Activated T-helper 1 cell treated with anti-CD3 and anti-CD28 coated beads, Interleukin-2, amount 50 U/mL, for 16 hours (primary cell): ENCODE data around the gene CGN.

Experiments
- DNase-seq, 2 donors: peaks; one replicate each; pipeline ENCODE4 v3.0.0-alpha.2; 2020; ENCODE audit warnings: low read depth in 1 of 2, low spot score in 1 of 2

The CGN gene

GRCh38 chr1:151499365-151499764 lies 11.8 kb upstream of the CGN start:
- DNase-seq: no peak

DNA sequence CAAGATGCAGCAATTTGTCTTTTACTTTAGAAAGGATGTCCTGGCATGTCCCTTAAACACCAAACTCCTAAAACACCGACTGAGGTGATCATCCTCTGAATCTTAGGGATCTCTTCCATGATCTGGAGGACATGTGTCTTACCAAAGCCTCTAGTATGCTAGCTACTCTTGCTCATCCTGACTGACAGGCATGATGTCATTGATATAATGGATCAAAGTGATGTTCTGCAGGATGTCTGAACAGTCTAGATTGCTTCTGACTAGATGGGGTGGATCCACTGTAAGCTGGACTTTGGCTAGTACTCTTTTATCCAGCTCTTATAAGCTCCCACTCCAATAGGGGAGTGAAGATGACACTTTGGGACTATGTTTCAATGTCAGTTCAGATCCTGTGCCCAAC lies 11.3 kb upstream of the CGN start:
- no peak for DNase-seq

DNA sequence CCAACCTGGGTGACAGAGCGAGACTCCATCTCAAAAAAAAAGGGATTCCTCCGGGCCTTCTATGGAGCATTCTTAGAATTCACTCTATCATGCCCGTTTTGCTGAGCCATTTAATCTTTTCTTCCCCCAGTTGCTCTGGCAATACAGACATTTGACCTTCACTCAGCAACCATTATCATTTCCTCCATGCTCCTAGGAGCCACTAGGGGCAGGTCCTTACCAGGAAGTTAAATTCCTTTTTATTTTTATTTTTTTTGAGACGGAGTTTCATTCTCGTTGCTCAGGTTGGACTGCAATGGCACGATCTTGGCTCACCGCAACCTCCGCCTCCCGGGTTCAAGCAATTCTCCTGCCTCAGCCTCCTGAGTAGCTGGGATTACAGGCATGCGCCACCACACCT lies 9.7 kb upstream of the CGN start:
- DNase-seq: no peak

- DNase-seq: no peak
Measured at GRCh38 chr1:151502035-151502700, 9.0 kb upstream of the CGN start.

- no peak for DNase-seq
Measured at GRCh38 chr1:151502859-151503780, 8.1 kb upstream of the CGN start.

DNA sequence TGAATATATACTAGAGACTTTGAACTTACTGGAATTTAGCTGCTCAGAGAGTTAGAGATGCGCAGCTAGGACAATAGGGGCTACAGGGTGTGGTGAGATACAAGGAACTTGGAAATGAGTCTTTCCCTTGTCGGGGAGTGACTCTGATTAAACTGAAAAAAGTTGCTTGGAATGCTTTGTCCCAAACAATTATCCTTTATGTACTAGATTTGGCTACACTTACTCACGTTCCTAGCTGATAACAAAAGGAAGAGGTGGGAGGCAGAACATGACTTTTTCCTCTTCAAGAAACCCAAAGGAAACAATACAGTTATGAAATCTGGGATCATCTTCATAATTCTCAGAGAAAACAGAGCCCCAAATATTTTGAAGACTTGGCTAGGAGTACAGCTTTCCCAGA lies 6.9 kb upstream of the CGN start:
- no peak for DNase-seq

DNA sequence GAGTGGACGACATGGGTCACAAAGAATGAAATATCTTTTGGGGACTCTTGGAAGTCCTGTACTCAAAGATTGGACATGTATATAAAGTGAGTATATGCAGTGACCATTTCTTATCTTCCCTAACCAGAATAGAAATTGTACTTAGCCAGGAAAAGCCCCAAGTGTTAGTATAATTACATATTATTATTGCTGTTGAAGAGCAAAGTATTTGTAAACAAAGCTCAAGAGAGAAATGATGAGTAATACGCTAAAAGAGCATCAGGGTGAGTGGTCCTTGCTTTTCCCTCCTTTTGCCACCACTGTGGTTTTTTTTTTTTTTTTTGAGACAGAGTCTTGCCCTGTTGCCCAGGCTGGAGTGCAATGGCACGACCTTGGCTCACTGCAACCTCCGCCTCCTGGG lies 6.4 kb upstream of the CGN start:
- DNase-seq: no peak

DNA sequence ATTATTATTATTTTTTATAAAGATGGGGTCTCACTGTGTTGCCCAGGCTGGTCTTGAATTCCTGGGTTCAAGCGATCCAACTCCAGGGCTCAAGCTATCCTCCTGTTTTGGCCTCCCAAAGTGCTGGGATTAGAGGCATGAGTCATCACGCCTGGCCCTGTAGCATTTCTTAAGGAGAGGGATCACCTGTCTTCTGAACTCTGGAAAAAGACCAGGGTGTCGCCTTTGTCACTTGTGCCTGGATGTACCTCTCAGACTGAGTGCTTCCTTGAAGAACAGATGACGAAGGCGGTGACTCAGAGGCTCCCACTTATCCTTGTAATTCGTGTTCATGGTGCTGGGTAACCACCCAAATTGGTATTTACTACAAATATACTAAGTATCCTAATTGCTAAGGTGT lies 2.4 kb upstream of the CGN start:
- no peak for DNase-seq

DNA sequence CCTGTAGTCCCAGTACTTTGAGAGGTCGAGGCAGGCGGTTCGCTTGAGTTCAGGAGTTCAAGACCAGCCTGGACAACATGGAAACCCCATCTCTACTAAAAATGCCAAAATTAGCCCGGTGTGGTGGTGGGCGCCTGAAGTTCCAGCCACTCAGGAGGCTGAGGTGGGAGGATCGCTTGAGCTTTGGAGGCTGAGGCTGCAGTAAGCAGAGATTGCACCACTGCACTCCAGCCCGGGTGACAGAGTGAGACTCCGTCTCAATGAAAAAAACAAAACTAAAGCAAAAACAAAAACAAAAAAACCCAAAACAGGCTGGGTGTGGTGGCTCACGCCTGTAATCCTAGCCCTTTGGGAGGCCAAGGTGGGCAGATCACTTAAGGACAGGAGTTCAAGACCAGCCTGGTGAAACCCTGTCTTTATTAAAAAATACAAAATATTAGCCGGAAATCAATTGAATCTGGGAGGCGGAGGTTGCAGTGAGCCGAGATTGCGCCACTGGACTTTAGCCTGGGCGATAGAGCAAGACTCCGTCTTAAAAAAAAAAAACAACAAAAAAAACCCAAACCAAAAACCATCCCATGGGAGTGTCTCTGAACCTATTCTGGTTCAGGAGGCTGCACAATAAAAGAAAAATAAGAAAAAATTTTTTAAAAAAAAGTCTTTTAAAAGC lies 1.7 kb upstream of the CGN start:
- no peak for DNase-seq

DNA sequence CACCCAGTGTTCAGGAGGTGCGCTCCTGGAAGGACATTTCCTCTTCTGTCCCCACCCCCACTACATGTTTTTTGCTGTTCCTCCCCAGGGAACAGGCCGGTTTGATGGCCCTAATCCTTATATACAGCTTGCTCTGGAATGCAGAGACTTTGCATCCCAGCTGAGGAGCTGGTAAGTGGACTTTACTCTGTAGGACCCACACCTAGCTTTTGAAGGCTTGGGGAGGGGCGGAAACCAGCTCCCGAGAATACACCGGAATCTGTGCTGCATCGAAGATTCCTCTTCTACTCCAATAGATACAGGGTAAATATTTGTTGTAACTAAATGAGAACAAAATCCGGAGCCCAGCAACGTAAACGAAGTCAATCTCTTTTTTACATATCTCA lies 1.2 kb upstream of the CGN start:
- no peak for DNase-seq

DNA sequence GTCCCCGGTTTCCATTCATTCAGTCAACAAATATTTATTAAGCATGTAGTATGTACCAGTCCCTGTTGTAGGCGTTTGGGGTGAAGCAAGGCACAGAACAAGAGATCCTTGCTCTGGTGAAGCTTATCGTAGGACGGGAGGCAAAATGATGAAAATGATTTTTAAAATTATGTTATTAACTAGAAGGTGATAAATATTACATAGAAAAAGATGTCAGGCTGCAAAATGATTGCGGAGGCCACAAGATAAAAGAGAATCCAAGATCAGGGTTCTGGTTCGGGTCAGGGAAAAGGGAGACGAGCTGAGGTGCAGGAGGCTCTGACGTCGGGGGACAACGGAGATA lies 602 bp upstream of the CGN start:
- no peak for DNase-seq

- DNase-seq: no peak
Measured at GRCh38 chr1:151511636-151512215, 539 bp downstream of the CGN start.

GRCh38 chr1:151512326-151512725 lies 1.1 kb downstream of the CGN start:
- no peak for DNase-seq

- DNase-seq: no peak
Measured at GRCh38 chr1:151512801-151513625, 1.8 kb downstream of the CGN start.

DNA sequence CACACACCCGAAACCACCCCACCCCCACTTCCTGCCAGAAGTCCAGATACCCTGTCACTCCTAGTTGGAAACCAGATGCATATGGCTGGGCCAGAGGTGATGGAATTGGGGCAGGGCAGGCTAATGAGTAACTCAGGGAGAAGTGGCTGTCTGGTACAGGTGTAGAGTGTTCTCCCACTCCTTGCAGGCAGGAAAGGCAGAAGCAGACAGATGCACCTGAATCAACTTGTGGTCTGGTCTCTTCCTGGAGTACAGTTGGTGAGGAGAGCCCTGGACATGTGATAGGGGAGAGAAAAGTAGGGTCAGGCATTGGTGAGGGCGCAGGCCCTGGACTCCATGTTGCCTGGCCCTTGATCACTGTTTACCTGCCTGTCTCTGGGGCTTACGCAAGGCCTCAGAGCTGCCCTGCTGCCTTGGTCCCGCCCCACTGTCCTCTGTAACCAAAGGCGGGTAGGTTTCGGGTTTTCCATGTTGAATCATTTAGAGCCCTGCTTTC lies 2.5 kb downstream of the CGN start:
- DNase-seq: no peak

GRCh38 chr1:151514366-151514765 lies 3.2 kb downstream of the CGN start:
- DNase-seq: no peak

- no peak for DNase-seq
Measured at GRCh38 chr1:151515265-151515664, 4.1 kb downstream of the CGN start.

GRCh38 chr1:151516031-151516511 lies 4.9 kb downstream of the CGN start:
- no peak for DNase-seq

GRCh38 chr1:151518431-151518830 lies 7.2 kb downstream of the CGN start:
- no peak for DNase-seq

GRCh38 chr1:151518936-151519335 lies 7.7 kb downstream of the CGN start:
- no peak for DNase-seq

- DNase-seq: no peak
Measured at GRCh38 chr1:151519667-151520066, 8.5 kb downstream of the CGN start.
